ENCODE results near the gene DPM2.

DPM2 gene

GRCh38 chr9:127958728-127959127 is 21.1 kb upstream of the DPM2 start:
- no peak for DNase-seq (ENCODE audit: low read depth in 1 of 2, low spot score in 1 of 2)

GRCh38 chr9:127955294-127956015 is 17.8 kb upstream of the DPM2 start:
- DNase-seq (ENCODE audit: low read depth in 1 of 2, low spot score in 1 of 2), result peak; percentile 52 to 86

DNA sequence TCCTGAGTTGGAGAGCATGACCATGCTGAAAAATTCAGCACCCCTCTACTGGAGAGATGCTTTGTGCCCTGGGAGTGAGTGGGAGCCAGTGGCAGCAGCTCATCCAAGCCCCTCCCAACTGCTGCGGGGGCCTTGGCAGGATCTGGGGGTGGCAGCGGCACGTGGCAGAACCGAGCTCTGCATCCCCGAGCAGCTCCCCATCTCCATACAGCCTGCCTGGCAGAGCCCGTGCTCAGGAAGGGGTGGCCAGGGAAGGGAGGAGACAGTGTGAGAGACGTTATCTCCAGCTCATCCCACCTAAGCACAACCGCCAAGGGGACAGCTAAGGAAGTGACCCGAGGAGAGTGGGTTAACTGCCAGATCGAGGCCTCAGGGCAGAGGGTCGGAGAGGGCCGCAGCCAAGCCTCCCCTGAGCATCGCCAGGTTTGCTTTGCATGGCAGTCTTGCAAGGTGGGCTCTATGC is 17.2 kb upstream of the DPM2 start:
- DNase-seq (ENCODE audit: low read depth in 1 of 2, low spot score in 1 of 2), result no peak

- no peak for DNase-seq (ENCODE audit: low read depth in 1 of 2, low spot score in 1 of 2)
Measured at GRCh38 chr9:127953768-127954505, 16.3 kb upstream of the DPM2 start.

DNA sequence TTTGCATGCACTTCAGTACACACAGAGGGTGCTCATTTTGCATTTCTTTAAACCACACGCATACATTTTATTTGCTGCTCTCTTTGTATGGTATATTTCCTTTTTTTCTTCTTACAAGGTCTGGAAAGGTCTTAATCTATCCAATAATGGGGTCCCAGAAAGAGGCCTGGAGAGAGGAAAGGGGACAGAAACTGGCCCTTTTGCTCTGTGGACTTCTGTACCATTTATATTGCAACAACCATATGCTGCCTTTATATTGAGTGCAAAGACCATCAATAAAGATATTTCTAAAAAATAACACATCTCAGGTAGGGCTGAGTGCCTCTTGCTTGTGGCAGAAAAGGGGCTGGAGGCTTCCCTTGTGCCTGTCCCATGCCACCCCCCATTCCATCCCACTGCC is 15.5 kb upstream of the DPM2 start:
- no peak for DNase-seq (ENCODE audit: low read depth in 1 of 2, low spot score in 1 of 2)

DNA sequence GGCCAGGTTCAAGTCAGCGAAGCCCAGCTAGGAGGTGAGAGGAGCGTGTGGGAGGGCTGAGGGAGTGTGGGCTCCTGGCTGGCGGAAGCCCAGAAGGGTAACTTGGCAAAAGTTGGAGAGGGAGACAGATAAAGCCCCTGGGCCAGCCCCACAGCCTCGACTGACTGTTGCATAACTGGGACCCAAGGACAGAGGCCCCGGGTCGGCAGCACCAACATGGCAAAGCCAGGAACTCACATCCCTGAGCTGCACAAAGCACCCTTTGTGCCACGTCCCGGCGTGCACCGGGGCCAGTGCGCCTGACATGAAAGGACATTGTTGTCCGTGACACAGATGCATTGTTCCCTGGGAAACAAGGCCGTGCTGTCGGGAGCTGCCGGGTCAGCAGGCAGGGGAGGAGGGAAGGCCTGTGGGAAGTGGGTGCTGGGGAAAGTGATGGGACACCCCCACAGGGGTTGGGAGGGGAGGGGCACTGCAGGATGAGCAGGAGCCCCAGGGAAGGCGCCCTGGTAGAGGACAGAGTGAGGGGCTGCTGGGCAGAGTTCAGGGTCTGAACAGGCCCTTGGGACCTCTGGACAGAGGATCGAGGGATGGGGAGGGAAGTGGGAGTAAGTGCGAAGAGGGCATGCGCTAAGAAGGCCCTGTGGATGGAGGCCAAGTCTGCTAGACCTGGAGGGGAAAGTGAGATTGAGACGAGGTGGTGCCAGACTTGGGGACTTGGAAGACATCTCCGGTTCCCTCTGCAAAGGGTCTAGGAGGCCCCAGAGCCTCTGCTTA is 13.0 kb upstream of the DPM2 start:
- no peak for DNase-seq (ENCODE audit: low read depth in 1 of 2, low spot score in 1 of 2)

- no peak for DNase-seq (ENCODE audit: low read depth in 1 of 2, low spot score in 1 of 2)
Measured at GRCh38 chr9:127949827-127950512, 12.3 kb upstream of the DPM2 start.

DNA sequence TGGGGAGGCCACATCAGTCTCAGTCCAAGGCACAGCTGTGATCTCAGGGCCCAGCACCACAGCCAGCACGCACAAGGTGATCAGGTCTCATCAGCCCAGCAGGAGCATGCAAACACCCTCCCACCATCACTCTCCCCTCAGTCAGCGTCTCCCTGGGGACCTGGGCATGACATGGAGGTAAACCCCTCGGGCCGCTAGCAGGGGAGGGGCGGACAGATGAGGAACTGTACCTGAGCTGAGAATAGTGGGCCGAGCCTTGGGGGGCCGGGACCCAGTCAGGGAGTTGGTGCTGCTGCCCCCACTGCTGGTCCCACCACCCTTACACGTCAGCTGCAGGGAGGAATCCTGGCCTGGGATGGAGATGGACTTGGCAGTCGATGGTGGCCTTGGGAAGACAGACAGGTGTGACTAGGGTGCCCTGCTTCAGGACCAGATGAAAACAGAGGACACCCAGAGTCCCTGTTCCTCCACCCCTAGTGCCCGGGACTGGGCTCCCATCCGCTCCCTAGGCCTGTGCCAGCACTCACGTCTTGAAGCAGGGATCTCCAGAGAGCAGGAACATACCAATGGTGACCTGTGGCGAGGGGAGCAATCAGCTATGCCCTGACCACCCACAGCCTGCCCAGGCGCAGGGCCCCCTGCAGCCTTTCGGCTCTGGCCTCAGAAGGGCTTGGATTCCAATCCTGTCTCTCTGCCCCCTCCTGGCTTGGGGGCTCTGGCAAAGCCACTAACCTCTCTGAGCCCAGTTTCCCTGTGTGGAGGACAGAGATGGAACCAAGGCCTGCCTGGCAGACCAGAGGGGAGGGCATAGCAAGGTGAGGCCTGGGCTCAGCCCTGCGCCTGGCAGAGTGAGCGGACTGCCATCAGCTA is 10.4 kb upstream of the DPM2 start:
- no peak for DNase-seq (ENCODE audit: low read depth in 1 of 2, low spot score in 1 of 2)

DNA sequence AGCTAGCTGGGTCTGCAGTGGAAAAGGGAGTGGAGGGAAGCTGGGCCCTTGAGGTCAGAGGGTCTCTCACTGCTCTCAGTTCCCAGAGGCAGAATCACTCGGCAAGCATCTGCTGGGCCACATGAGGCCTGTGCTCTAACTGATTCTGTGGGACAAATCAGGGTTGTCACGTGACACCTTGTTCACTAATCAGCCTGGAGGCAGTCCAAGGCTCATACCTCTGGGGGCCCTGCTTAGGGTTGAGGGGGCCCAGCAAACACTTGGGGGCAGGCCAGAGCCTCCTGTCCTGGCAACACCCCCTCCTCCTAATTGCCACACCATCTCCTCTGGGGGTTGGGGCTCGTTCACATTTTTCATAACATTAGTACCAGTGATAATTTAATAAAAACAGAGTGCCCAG is 9.1 kb upstream of the DPM2 start:
- DNase-seq (ENCODE audit: low read depth in 1 of 2, low spot score in 1 of 2), result no peak

DNA sequence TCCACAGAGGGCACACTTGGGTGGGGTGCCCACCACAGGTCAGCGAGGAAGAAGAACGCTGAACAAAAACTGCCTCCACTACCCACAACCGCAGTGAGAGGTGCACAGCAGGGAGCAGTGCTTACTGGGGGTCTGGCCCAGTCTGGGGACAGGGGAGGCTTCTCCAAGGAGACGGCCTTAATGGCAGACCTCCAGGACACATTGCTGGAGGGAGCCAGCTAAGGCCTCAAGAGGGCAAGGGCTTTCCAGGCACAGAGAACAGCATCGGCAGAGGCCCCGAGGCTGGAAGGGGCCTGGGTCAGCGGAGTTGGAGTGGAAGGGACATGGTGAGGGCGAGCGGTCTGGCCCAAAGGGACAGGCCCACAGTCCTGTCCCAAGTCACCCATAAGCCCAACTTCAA is 8.3 kb upstream of the DPM2 start:
- no peak for DNase-seq (ENCODE audit: low read depth in 1 of 2, low spot score in 1 of 2)

DNA sequence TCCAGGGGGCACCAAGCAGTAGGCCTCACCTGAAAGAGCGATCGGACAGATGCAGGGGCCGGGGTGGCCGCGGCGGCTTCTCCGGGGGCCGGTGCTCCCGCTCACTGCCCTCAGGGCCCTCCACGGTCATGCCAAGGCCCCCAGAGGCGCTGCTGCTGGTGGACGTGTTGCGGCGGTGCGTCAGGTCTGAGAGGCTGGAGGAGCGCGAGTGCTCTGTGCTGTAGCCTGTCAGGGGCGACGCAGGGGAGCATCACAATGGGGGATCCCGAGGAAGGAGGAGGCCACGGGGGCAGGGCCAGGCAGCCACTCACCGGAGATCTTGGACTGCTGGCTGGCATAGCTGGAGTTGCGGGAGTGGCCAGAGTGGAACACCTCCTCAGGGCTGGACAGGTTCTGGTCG is 7.7 kb upstream of the DPM2 start:
- DNase-seq (ENCODE audit: low read depth in 1 of 2, low spot score in 1 of 2), result no peak

DNA sequence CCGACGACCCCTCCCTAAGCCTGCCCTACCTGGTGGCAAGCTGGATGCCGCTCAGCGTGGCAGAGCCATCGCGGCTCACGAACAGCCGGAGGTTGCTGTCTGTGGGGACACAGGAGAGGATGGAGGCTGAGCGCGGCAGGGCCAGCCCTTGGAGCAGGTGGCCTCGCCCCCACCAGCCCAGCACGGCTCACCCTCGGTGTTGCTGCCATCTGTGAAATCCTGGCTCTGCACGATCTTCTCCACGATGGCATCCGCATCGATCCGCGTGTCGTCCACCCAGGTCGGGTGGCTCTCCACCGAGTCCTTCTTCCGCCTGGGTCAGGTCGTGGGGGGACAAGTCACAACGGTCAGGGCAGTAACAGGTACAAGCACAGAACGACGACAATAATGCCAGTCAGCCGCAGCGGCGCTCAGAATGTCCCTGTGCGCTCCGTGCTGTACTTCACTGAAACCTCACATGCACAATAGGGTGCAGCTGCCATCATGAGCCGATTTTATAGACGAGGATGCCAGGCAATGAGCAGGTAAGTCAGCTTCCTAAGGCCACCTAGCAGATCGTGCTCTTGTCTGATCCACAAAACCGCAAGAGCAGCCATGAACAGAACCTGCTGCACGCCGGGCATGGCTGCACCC is 7.0 kb upstream of the DPM2 start:
- DNase-seq (ENCODE audit: low read depth in 1 of 2, low spot score in 1 of 2), result no peak

GRCh38 chr9:127943731-127944144 is 6.1 kb upstream of the DPM2 start:
- peak; percentile 53 to 77 for DNase-seq (ENCODE audit: low read depth in 1 of 2, low spot score in 1 of 2)

DNA sequence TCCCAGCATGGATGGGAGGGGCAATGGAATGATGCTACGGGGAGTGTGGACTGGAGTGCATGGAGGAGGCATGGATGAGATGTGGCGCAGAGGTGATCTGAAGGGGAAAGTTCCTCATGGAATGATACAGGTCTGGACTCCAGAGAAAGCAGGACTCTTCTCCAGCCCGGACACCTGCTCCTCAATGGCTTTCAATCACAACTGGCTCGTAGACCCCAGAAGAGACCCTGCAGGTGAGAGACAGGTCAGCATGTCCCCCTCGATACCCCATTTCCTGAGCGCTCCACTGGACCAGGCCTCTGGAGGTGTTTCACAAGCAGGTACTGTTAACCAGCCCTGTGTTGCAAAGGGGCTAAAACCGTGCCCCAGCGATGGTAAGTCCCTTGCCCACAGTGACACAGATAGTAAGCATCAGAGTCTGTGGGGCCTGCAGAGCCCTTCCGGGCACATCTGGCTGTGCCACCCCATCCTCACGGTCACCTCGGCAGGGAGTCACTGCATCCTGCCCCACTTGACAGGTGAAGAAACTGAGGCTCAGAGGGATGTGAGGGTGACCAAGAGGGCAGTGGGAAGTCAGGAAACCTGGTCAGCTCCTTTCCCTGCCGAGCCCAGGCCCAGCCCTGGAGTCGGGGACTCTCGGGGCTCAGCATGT is 5.5 kb upstream of the DPM2 start:
- DNase-seq (ENCODE audit: low read depth in 1 of 2, low spot score in 1 of 2), result no peak

DNA sequence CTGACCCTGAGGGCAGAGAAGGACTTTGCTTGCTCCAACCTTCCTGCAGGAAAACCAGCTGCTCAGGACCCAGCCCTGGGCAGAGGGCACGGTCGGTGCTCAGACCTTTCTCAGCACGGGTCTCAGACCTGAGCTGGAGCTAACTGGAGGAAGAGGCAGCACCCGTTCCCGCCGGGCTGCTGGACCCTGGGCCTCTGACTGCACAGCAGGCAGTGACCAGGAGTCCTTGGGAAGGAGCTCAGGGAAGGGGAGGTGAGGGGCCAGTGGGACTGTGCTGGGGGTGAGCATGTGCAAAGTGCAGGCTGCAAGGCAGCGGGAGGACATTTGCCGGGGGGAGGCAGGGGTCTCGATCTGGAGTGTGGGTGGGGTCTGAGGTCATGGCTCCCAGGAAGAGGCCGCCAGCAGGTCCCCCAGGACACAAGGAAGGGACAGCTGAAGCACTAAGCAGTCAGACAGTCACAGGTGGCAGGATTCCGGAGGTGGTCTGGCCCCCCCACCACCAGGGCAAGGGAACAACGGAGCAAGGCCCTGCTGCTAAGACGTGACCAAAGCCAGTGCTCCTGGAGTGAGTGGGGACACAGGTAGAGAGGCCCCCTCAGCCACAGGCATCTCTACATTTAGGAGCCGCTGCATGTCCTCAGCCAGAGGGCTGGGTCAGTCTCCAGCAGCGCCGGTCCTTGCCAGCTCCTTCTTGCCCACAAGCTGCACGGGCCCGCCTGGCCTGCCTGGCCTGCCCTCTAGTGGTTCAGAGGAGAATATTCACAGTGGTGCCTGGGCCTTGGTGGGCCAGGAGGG is 4.8 kb upstream of the DPM2 start:
- no peak for DNase-seq (ENCODE audit: low read depth in 1 of 2, low spot score in 1 of 2)

- DNase-seq (ENCODE audit: low read depth in 1 of 2, low spot score in 1 of 2), result no peak
Measured at GRCh38 chr9:127941961-127942215, 4.2 kb upstream of the DPM2 start.

GRCh38 chr9:127941062-127941960 is 3.7 kb upstream of the DPM2 start:
- DNase-seq (ENCODE audit: low read depth in 1 of 2, low spot score in 1 of 2), result no peak

DNA sequence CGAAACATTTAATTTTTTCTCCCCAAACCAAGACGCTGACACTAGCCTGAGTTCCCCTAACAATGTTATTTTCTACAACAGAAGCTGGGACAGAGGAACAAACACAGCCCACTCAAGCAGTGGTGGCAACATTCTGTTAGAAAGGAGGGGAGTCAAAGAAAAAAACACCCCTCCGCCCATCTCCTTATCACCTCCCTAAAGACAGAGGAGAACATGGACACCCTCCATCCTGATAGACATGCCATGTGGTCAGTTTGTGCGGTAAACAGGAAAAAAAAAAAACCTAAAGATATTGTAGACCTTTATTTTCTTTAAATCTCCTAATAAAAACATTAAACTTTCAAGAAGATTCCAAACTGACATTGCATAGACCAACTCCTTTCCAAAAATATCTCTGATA is 2.9 kb upstream of the DPM2 start:
- DNase-seq (ENCODE audit: low read depth in 1 of 2, low spot score in 1 of 2), result no peak

Data from activated CD4-positive, alpha-beta T cell treated with anti-CD3 and anti-CD28 coated beads, Interleukin-2, amount 50 U/mL, for 24 hours (primary cell).